ENCODE measurements around the gene TRMT5. TPM values are rescaled to one million over a fixed set of nuclear protein-coding genes. Genes with fewer than 3 reads are reported as not detected.

Gene TRMT5
- polyA plus RNA-seq, 1 experiment = 12.9 TPM

DNA sequence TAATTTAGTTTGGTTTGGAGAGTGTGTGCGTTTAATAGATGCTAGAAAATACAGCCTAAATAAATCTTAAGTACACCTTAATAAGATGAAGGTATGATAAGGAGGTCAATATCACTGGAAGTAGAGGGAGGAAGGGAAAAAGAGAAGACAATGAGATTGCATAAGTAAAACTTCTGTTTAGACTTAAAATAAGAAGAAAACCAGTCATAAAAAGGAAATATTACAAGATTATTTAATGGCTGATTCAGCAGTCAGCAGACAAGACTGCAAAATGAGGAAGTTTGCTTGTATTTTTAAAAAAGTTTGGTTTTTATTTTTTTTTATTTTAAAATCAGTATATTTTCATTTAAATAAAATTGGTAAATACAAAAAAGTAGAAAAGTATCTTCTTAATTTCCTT is 3.3 kb upstream of the TRMT5 start:
- H3K27ac ChIP-seq (ENCODE audit: low read depth, low read length) = no peak overlapping the region
- H3K4me3 ChIP-seq (ENCODE audit: low read depth, low read length) = no peak overlapping the region; the same call in 1 of the 2 replicates
- CTCF ChIA-PET = no interaction called here
- no peak for DNase-seq (ENCODE audit: low read depth, low spot score)
- POLR2A ChIA-PET = no interaction called here
- no peaks in the 10 kb centered on the region for H3K9me3 ChIP-seq (ENCODE audit: control insufficient read depth, insufficient read depth, low read length)
- TF ChIP-seq, protein P1, sequence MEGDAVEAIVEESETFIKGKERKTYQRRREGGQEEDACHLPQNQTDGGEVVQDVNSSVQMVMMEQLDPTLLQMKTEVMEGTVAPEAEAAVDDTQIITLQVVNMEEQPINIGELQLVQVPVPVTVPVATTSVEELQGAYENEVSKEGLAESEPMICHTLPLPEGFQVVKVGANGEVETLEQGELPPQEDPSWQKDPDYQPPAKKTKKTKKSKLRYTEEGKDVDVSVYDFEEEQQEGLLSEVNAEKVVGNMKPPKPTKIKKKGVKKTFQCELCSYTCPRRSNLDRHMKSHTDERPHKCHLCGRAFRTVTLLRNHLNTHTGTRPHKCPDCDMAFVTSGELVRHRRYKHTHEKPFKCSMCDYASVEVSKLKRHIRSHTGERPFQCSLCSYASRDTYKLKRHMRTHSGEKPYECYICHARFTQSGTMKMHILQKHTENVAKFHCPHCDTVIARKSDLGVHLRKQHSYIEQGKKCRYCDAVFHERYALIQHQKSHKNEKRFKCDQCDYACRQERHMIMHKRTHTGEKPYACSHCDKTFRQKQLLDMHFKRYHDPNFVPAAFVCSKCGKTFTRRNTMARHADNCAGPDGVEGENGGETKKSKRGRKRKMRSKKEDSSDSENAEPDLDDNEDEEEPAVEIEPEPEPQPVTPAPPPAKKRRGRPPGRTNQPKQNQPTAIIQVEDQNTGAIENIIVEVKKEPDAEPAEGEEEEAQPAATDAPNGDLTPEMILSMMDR (IDR thresholded peaks at IDR 0.05; ENCODE audit: low read depth, low read length) = no peak
- H3K27me3 ChIP-seq (ENCODE audit: control insufficient read depth, insufficient read depth, low read length) = no peaks in the 10 kb centered on the region

- DNase-seq (ENCODE audit: low read depth, low spot score) = peak; percentile 70
- no peaks in the 10 kb centered on the region for H3K27me3 ChIP-seq (ENCODE audit: control insufficient read depth, insufficient read depth, low read length)
- POLR2A ChIA-PET = interaction anchor here (0.6 to 2.1 kb wide), 8 partner anchors 37 to 357 kb away, joined by 3 to 9 read pairs (median 5); no protein-coding TSS in a partner anchor
- no peaks in the 10 kb centered on the region for H3K9me3 ChIP-seq (ENCODE audit: control insufficient read depth, insufficient read depth, low read length)
- TF ChIP-seq, protein P1 (IDR thresholded peaks at IDR 0.05; ENCODE audit: low read depth, low read length) = no peak
- CTCF ChIA-PET = interaction anchor here (0.9 to 1.3 kb wide), 2 partner anchors 63 to 271 kb away, joined by 3 read pairs; no protein-coding TSS in a partner anchor
- peak overlapping the region; percentile 92 for H3K27ac ChIP-seq (ENCODE audit: low read depth, low read length)
- peak overlapping the region; percentile 83 for H3K4me3 ChIP-seq (ENCODE audit: low read depth, low read length)
Observed at GRCh38 chr14:60981633-60982455, 965 bp upstream of the TRMT5 start.

DNA sequence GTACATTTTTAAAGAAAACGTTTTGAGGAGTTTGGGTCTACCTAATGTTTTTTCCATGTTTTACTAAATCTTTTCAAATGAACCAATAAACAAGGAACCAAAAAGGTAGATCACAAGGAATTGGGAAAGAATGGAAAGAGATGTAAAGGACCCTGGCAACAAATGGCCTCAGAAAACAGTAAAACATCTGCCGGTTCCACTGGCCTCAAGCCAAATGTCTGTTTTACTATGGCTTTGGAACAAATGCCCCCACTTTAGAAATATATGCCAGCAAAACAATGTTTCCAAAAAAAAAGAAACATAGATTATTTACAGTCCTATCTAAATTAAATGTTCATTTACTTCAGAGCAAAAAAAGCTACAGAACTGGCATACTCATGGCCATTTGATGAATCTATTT is 3.0 kb downstream of the TRMT5 start:
- no peak for DNase-seq (ENCODE audit: low read depth, low spot score)
- TF ChIP-seq, protein P1 (IDR thresholded peaks at IDR 0.05; ENCODE audit: low read depth, low read length) = no peak
- Histone ChIP-seq H3K9me3 (ENCODE audit: control insufficient read depth, insufficient read depth, low read length) (no peaks in the 10 kb centered on the region), H3K27me3 (ENCODE audit: control insufficient read depth, insufficient read depth, low read length) (no peaks in the 10 kb centered on the region), H3K27ac (ENCODE audit: low read depth, low read length) (no peak overlapping the region), H3K4me3 (ENCODE audit: low read depth, low read length) (no peak overlapping the region)
- ChIA-PET CTCF (interaction anchor here (0.6 to 2.3 kb wide), 2 partner anchors 259 to 292 kb away, joined by 3 to 5 read pairs; no protein-coding TSS in a partner anchor), POLR2A (no interaction called here)

- no peak overlapping the region for H3K4me3 ChIP-seq (ENCODE audit: low read depth, low read length)
- no peaks in the 10 kb centered on the region for H3K9me3 ChIP-seq (ENCODE audit: control insufficient read depth, insufficient read depth, low read length)
- TF ChIP-seq, protein P1 (IDR thresholded peaks at IDR 0.05; ENCODE audit: low read depth, low read length) = no peak
- no peaks in the 10 kb centered on the region for H3K27me3 ChIP-seq (ENCODE audit: control insufficient read depth, insufficient read depth, low read length)
- no peak overlapping the region for H3K27ac ChIP-seq (ENCODE audit: low read depth, low read length)
- ChIA-PET CTCF (no interaction called here), POLR2A (no interaction called here)
- no peak for DNase-seq (ENCODE audit: low read depth, low spot score)
Observed at GRCh38 chr14:60975551-60975950, 5.3 kb downstream of the TRMT5 start.

GRCh38 chr14:60974090-60974651 is 6.7 kb downstream of the TRMT5 start:
- Histone ChIP-seq H3K9me3 (ENCODE audit: control insufficient read depth, insufficient read depth, low read length) (no peaks in the 10 kb centered on the region), H3K27me3 (ENCODE audit: control insufficient read depth, insufficient read depth, low read length) (no peaks in the 10 kb centered on the region), H3K4me3 (ENCODE audit: low read depth, low read length) (no peak overlapping the region), H3K27ac (ENCODE audit: low read depth, low read length) (no peak overlapping the region)
- CTCF ChIA-PET = no interaction called here
- POLR2A ChIA-PET = no interaction called here
- DNase-seq (ENCODE audit: low read depth, low spot score) = no peak
- TF ChIP-seq, protein P1 (IDR thresholded peaks at IDR 0.05; ENCODE audit: low read depth, low read length) = no peak

All from AG04450 (cell line).